Measurements from ENCODE around the gene AGPAT2.
A peak's percentile ranks its signal among the peaks of the same experiment; 100 is the strongest.

Gene AGPAT2

GRCh38 chr9:136625101-136626065 is 61.9 kb downstream of the AGPAT2 start:
- TF ChIP-seq, protein P1, sequence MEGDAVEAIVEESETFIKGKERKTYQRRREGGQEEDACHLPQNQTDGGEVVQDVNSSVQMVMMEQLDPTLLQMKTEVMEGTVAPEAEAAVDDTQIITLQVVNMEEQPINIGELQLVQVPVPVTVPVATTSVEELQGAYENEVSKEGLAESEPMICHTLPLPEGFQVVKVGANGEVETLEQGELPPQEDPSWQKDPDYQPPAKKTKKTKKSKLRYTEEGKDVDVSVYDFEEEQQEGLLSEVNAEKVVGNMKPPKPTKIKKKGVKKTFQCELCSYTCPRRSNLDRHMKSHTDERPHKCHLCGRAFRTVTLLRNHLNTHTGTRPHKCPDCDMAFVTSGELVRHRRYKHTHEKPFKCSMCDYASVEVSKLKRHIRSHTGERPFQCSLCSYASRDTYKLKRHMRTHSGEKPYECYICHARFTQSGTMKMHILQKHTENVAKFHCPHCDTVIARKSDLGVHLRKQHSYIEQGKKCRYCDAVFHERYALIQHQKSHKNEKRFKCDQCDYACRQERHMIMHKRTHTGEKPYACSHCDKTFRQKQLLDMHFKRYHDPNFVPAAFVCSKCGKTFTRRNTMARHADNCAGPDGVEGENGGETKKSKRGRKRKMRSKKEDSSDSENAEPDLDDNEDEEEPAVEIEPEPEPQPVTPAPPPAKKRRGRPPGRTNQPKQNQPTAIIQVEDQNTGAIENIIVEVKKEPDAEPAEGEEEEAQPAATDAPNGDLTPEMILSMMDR (IDR thresholded peaks at IDR 0.05): peak; percentile 52

- TF ChIP-seq, protein P1 (IDR thresholded peaks at IDR 0.05): no peak
Measured at GRCh38 chr9:136624184-136624951, 62.9 kb downstream of the AGPAT2 start.

DNA sequence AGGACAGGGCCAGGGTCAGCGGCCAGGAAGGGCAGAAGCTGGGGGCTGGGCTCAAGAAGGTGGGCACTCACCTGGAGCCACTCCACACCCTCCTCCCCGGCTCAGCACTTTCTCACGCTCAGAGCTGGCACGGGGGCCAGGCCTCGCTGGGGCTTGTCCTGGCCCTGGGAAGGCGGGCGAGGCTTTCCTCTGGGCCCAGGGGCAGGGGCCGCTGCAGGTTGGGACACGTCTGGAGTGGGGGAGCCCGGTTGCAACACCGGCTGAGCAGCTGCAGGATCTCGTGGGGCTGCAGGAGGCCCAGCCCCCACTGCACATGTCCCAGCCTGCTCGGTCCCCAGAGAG is 63.4 kb downstream of the AGPAT2 start:
- TF ChIP-seq, protein P1 (IDR thresholded peaks at IDR 0.05): no peak

Measured in LNCAP (cell line).